ENCODE data around the gene REV1.

- TF ChIP-seq POLR2A (IDR thresholded peaks at IDR 0.05) (no peak), CTCF (IDR thresholded peaks at IDR 0.05) (no peak), POLR2AphosphoS5 (IDR thresholded peaks at IDR 0.05) (no peak), EP300 (IDR thresholded peaks at IDR 0.05) (no peak)
These were observed 605 bp downstream of the REV1 start for GRCh38 chr2:99489063-99489760.

Data from sigmoid colon (tissue), 4 donors.